ENCODE measurements around the gene FHIT.

GRCh38 chr3:60949146-60949545 lies 302.1 kb downstream of the FHIT start:
- TF ChIP-seq CTCF (IDR thresholded peaks at IDR 0.05; ENCODE audit: poor library complexity) = no peak
- no peak for TF ChIP-seq EZH2phosphoT487 (IDR thresholded peaks at IDR 0.05; ENCODE audit: low read depth, severe bottlenecking, unreplicated experiment)

All from hepatocyte (in vitro differentiated cells).